HG02943 (cell line): Measurements from ENCODE around the gene C10orf105.

Experiments used
- ATAC-seq: cut with Tn5 transposase; IDR thresholded peaks from one replicate; pipeline ENCODE4 v1.9.1; 2021; ENCODE audit warnings: mild to moderate bottlenecking, low read depth, moderate library complexity; ENCODE audit not compliant: unreplicated experiment

The C10orf105 gene

DNA sequence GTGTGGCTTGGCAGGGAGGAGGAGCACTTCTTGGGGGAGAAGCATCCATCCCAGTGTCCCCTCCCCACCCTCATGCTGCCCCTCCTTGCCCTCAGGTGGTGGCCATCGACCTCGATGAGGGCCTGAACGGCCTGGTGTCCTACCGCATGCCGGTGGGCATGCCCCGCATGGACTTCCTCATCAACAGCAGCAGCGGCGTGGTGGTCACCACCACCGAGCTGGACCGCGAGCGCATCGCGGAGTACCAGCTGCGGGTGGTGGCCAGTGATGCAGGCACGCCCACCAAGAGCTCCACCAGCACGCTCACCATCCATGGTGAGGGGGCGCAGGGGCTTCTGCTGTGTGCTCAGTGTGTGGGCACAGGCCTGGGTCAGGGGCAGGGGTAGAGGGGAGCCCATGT is 14.8 kb downstream of the C10orf105 start:
- no peak for ATAC-seq

DNA sequence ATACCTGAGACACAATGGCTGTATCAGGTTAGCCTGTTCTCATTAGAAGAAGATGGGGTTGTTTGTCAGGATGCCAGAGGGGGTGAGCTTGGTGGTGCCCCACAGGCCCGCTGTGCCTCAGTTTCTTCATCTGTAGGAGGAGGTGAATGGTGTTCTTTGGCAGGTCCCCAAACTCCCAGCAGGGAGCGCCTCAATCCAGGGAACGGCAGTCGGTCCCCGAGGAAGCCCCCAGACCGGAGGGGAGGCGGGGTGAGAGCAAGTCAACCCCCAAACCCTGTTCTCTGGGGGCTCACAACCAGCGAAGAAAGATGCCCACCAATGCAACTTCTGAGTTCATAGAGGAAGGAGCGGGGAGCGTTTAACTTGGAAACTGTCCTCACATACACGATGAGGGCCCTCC is 16.0 kb downstream of the C10orf105 start:
- no peak for ATAC-seq

DNA sequence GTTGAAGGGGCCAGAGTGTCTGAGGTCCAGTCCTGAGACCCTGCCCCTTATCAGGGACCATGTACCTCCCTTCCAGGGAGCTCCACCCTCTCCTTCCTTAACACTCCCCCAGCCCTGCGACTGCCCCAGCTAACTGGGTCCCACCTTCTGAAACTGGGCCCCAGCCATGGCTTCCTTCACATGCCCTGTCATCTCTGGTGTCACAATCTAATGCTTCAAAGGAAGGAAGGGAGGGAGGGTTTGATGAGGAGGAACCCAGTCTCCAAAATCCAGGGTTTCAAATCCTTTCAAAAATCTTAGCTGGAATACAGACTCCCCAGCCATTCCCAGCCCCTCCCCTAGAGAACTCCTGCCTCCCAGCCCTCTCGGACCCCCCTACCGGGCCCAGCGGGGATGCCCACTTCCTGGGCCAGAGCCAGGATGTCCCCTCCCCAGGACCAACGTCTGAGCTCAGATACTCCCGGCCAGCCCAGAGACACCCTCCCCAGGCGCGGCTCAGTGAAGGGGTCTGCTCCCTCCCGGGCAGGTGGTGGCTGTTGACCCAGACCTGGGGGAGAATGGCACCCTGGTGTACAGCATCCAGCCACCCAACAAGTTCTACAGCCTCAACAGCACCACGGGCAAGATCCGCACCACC is 18.0 kb downstream of the C10orf105 start:
- no peak for ATAC-seq

DNA sequence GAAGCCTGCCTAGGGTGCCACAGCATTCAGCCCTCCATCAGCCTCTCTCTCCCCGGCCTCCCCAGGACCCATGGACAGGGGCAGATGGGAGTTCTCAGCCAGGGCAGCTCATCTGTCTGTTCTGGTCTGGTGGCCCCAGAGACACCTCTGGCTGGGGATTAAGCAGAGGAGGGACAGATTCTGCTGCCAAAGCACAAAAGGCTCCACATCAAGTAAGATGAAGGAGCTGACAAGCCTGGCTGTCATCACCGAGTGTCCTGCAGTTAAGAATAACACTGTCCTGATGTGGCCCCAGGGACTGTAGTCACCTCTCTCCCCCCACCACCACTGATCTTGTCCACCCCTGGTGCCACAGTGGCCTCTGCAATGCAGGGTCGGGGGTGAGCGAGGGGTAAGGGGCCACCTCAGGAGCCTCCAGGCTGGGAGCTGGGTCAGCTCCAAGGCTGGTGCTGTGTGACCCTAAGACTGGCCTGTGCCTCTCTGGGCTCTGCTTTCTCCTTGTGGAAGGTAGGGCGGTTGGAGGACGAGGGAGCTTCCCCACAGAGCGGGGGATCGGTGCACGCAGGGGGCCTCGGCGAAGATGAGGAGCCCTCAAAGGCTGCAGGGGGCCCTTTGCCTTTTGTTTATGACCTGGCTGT is 18.7 kb downstream of the C10orf105 start:
- no peak for ATAC-seq

DNA sequence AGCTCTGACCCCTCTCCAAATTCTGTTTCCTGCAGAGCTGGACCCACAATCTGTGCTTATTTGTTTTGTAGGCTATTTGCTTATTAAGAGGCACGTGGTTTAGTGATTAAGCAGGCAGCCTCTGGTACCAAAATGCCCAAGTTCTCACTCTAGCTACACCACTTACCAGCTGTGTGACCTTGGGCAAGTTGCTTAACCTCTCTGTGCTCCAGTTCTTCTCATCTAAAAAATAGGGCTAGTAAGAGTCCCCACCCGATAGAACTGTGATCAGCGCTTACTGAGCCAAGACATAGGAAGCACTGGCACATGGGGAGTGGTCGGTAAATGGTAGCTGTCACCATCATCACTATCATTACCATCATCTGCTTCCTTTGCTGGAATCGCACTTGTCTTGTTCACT is 20.8 kb downstream of the C10orf105 start:
- ATAC-seq = no peak

DNA sequence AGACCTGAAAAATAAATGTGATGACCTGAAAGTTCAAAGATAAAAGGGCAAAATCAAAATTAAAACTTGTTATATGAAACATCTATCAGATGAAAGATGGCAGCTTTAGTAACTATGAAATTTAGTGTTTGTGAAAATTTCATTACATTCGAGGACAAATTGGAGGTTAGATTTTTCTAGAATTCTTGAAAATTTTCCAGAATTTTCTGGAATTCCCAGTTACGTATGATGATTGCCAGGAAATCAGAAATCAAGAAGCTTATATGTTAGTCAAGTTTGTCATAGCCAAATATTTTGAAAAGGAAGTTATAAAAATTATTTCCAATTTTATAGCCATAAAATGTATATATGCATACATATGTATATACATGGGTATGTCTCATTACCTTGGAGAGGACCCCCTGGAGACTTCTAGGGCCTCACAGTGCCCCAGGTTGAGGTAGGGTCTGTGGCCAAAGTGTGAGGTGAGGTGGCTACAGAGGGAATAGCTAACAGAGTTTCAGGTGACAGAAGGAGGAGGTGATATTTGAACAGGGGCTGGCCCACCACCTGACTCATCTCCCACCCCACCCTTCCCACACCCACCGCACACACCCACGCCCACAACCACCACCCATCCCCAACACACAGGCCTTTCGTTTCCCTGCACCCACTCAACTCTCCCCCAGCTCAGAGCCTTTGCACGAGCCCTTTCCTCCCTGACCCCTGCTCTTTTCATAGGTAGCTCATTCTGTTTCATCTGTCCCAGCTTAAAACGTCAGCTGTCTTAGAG is 21.5 kb downstream of the C10orf105 start:
- no peak for ATAC-seq

DNA sequence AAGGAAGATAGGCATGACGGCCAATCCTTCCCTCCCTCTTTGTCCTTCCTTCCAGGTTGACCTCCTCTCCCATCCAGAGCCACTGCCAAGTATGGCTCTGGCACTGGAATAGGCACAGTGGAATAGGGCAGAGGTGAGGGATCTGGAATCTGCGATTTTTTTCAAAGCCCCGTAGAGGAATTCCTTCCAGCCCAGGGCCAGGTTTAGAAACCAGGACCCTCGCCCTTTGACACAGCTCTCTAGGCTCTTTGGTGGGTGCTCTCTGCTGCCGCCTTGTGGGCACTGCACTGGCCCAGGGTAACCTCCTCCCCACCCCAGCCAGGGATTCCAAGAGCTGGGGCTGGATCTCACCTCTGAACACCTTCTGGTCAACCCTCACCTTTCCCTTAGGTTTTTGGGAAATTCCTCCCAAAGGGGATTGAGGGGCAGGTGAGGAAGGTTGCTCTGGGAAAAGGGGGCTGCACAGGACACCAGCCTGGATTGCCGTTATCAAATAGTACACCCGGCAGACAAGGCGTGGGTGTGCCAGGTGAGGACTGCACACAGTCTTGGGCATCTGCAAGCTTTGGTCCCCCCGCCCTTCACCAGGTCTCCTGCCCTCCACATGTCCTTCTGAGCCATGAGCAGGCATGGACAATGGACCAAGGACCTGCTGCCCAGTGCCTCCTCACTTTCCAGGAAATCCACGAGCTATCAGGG is 22.8 kb downstream of the C10orf105 start:
- ATAC-seq = no peak

DNA sequence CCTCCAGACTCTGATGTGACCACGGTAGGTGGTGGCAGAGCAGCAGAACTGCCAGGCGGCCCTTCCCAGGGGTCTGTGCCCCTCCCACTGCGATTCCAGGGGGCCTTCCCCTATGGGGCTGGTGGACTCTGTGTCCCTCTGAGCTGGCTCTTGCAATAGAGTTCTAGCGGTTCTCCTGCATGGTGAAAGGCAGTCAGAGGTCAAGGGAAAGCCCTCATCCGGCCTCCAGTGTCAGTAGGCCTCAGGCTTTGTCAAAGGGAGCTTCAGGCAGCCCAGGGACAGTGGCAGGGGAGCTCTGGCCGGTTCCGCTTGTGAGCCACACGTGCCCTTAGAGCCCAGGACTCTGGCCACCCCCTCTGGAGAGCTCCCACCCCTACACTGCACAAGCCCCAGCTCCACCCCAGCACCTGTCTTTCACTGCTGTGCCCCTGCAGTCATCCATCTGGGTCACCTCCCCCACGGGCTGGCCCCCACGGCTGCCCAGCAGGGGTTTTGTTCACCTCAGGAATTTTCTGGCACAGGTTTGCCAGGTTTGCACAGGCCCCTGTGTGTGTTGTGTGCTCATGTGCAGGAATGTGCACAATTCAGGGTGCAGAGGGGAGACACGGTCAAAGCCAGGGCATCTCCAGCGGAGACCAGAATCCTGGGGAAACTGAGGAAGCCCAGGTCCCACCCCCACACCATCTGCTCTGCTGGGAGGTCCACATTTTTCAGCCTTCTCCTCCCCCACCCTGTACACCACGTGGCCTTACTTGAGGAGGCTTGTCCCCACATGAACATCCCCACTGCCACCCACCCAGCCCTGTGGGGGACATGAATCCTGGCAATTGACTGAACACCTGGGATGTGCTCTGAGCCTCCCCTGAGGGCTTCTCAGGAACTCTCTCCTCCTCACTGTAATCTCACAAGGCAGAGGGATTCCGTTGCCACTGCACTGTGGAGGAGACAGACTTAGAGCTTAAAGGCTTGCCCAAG is 23.8 kb downstream of the C10orf105 start:
- no peak for ATAC-seq

DNA sequence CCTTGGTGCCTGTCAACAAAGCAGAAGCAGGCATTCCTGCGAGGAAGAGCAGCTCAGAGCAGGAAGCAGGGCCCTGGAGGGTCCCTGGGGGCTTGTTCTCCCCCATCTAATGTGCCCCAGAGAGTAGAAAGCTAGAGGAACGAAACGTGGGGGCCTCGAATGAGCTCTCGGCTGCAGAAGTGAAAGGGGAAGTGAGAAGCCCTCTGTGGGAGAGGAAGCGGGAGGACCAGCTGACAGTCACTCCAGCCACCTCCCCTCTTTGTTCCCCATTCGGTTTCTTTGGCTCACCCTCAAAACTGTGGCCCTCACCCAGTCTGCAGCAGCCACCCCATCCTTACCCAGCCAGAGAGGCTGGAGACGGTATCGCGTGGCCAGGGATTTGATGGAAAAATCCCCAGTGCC is 25.0 kb downstream of the C10orf105 start:
- ATAC-seq = peak; percentile 79

DNA sequence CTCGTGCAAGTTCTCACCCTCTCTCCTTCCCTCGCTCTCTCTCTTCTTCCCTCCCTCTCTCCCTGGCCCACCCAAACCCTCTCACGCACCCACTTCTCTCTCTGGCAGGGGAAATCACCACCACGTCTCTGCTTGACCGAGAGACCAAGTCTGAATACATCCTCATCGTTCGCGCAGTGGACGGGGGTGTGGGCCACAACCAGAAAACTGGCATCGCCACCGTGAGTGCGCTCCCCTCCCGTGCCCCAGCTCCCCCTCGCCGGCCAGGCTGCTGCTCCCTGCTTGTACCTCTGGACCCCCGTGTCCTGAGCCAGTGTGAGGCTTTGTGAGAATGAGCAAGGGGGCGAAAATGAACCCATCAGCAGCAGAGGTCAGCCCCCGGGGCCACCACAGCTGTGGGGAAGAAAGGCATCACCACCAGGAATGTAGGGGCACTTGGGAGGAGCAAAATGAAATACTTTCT is 25.5 kb downstream of the C10orf105 start:
- ATAC-seq = peak; percentile 33

DNA sequence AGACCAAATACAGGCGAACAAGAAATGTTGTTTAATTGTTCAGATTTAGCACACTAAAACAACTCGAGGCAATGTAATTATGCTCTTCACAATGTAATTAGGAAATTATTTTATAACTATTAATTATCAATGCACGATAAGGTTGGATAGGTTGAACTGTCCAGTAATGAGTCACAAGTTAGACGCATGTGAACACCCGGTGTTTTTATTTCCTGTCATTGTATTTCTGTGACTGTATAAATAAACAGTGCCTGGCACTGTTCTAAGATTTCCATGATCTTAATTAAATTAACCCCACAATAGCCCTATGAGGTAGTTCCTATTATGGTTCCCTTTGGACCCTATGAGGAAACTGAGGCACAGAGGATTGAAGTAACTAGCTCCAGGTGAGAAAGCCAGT is 26.2 kb downstream of the C10orf105 start:
- no peak for ATAC-seq

DNA sequence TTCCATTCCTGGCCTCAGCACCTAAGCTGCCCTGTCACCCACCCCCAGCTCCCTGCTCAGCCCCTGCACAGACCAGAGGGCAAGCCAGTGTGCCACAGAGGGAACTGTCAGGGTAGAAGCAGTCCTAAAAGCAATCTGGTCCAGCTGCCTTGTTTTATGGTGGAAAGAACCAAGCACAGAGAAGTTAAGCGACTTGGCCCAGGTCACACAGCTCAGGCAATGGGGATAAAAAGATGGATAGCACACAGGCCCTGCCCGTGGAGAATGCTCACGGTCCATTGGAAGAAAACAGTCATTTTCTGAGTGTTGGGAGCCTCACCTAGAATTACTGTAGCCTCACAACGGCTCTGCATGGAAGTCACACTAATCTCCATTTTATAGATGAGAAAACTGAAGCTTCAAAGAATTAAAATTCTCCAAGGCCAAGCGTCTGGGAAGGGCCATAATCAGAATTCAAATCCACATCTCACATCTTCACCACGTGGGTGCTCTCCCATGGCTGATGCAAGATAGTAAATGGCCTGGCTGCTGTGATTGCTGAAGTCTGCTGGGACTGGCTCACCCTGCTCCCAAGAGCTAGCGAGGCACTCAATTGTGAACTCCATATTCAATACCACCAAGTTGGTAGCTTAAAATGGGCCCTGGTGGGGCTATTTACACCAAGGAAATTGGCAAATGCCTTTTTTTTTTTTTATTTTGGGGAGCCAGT is 26.8 kb downstream of the C10orf105 start:
- ATAC-seq = no peak

DNA sequence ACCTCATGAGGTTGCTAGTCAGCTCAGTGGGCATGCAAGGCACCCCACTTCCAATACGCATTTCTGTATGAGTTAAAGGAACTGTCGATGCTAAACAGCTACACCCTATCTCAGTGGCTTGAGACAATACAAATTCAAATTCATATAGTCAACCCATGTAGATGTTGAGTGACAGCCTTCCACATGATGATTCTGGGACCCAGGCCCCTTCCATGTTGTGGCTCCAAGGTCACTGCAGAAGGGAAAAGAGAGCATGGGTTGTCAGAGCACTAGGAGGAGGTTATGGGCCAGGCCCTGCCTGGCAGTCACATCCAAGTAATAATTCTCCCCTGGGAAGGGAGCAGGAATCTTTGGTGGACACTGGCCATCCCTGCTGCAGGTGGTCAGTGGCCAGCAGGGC is 28.2 kb downstream of the C10orf105 start:
- no peak for ATAC-seq

DNA sequence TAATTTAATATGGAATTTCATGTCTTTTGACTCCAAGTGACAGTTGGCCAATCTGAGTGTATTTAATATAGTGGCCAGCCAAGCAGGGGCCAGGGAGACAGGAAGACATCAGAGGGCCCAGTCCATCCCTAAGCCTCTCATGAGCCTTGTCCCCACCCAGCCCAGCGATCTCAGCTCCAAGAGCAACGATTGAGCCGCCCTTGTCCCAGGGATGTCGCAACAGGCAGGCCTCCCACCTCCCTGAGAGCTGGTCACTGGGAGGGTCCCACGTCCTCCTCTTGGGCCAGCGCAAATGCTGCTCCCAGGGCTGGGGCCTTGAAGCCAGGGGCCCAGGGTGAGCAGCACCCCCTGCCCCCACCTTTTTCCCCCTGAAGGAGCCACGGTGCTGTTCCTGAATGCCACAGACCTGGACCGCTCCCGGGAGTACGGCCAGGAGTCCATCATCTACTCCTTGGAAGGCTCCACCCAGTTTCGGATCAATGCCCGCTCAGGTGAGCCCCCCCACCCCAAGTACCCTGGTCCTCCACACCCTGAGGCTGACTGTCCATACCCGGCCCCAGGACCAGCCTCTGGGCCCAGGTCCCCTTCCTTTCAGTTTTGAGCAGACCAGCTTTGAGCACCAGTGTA is 29.4 kb downstream of the C10orf105 start:
- ATAC-seq = no peak

DNA sequence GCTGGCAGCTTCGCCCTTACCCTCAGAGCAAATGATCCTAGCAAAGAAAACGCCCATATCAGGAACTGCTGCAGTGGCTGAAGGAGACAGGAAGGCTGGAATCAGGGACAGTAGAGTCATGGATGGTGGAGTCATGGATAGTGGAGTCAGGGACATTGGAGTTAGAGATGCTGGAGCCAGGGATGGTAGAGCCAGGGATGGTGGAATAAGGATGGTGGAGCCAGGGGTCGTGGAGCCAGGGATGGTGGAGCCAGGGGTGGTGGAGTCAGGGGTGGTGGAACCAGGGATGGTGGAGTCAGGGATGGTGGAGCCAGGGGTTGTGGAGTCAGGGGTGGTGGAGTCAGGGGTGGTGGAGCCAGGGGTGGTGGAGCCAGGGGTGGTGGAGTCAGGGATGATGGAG is 31.3 kb downstream of the C10orf105 start:
- ATAC-seq = no peak

DNA sequence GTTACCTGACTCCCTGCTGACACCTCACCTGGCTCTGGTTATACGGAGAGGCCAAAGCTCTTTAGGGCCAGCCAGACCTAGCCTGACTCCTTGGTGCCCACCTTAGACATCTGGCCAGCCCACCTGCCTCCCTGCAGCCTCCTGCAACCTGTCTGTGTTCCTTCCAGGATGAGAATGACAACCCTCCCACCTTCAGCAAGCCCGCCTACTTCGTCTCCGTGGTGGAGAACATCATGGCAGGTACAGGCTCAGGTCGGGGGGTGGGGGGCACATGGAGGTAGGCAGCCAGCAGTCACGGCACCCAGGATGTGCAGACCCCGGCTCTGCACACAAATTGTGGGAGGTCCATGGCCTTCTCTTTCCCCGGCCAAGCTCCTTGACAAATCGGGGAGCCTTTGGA is 32.1 kb downstream of the C10orf105 start:
- no peak for ATAC-seq

DNA sequence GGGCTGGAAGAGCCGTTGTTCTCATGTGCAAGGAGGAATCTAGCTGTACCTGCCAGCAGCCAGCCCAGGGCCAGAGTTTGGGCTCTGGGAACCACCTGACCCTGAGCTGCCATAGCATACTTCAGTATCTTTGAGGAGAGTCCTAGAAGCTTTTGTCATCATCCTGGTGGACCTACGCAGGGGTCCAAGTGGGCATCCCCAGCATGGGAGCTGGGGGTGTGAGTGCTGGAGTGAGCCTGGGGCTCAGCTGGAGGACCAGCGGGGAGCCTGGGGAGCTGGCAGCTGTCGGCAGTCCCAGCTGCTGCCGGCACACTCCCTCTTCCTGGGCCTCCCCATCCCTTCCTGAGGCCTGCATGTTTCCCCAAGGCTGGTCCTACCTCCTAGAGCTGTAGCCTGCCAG is 32.5 kb downstream of the C10orf105 start:
- ATAC-seq = no peak

DNA sequence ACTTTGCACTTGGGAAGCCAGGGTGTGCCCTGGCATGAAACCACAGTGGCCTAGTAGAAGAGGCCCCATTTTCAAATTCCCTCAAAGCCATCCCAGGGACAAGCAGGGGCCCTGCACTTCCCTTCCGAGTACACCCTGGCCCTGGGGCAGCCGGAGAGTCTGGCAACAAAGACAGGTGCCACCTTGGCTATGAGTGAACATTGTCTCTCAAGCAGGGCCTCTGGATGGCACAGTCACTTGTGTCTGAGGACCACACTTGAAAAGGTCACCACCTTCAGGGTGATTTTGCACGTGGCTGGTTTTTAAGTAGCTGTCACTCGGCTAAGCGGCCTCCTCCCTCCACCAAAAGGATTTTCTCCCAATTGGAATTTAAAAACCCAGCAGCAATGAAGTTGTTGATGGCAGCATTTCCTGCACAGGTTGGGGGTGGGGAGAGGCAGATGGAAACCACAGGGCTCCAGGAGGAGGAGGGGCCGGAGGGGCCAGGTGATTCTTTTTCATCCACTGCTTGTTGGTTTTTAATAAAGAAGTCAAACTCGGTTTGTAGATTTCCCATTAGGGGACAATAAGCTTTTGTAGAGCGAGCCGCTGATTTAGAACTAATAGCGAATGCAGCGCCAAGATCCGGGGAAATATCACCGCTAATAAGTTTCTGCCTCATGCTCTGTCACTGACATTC is 33.9 kb downstream of the C10orf105 start:
- ATAC-seq = no peak
